ENCODE measurements around the gene SMPD1.

- TF ChIP-seq CTCF (IDR thresholded peaks at IDR 0.05; ENCODE audit: insufficient read depth, low read length, poor library complexity, severe bottlenecking) (no peak), EZH2phosphoT487 (conservative IDR thresholded peaks at IDR 0.05; ENCODE audit: low read length) (no peak)
Measured at GRCh38 chr11:6419009-6419631, 28.8 kb downstream of the SMPD1 start, which contains the start of gene APBB1.

Data from SU-DHL-6 (cell line).